ENCODE data around the gene MTCP1. TPM values are rescaled to one million over a fixed set of nuclear protein-coding genes. Genes with fewer than 3 reads are reported as not detected.

MTCP1 gene
- total and polyA plus RNA-seq, 10 of the 15 experiments (the other 5 are each of a cell fraction or from before 2014, with no cell fraction given) = 16.6 to 74.0 (median 30.9) TPM

GRCh38 chrX:155070975-155071693 is at the start of gene MTCP1, which contains the start of the genes BRCC3 and CMC4 (continued):
- TF ChIP-seq CUX1 (IDR thresholded peaks at IDR 0.05; ENCODE audit: insufficient replicate concordance, low read depth, low read length) = no peak
- TF ChIP-seq MYB (IDR thresholded peaks at IDR 0.05; ENCODE audit: borderline replicate concordance, low read depth, low read length) = no peak
- TF ChIP-seq NRF1 (conservative IDR thresholded peaks at IDR 0.05; ENCODE audit: low read depth, low read length) = no peak; the same call in 1 of the 2 replicates
- TF ChIP-seq IKZF1 (conservative IDR thresholded peaks at IDR 0.05) = peak; percentile 37; the same call in 1 of the 2 replicates
- no peak for TF ChIP-seq MEF2B (IDR thresholded peaks at IDR 0.05; ENCODE audit: partially characterized antibody, poor library complexity, severe bottlenecking)
- TF ChIP-seq SREBF1 (IDR thresholded peaks at IDR 0.05; ENCODE audit: low read length) = no peak
- TF ChIP-seq IRF3 (IDR thresholded peaks at IDR 0.05) = no peak
- TF ChIP-seq ZNF274 (IDR thresholded peaks at IDR 0.05; ENCODE audit: insufficient read depth, insufficient read length) = no peak
- no peak for TF ChIP-seq MYC (IDR thresholded peaks at IDR 0.05; ENCODE audit: insufficient read depth, insufficient read length, insufficient replicate concordance, low read length, severe bottlenecking)
- no peak for TF ChIP-seq HDAC2 (IDR thresholded peaks at IDR 0.05)
- TF ChIP-seq EGR1 (IDR thresholded peaks at IDR 0.05; ENCODE audit: borderline replicate concordance in 1 of 2, low read depth in 2 of 2, low read length in 2 of 2) = peak in 1 of 2 experiments; percentile 92; a peak in 2 of 3 replicates
- 0 out of 2 replicates have a peak, but pooled peaks have one; percentile 30 for TF ChIP-seq NKRF (conservative IDR thresholded peaks at IDR 0.05)
- no peak for TF ChIP-seq NFIC (IDR thresholded peaks at IDR 0.05; ENCODE audit: low read depth, low read length)
- peak in 1 of 2 experiments; percentile 79; a peak in 2 of 4 replicates for TF ChIP-seq BHLHE40 (IDR thresholded peaks at IDR 0.05; ENCODE audit: borderline replicate concordance in 1 of 2, low read depth in 2 of 2, low read length in 1 of 2)
- peak; percentile 97 for TF ChIP-seq POLR2A (IDR thresholded peaks at IDR 0.05; ENCODE audit: low read depth, low read length)
- TF ChIP-seq TAF1 (IDR thresholded peaks at IDR 0.05; ENCODE audit: borderline replicate concordance, low read depth, low read length) = peak; percentile 80

Data from GM12878 (cell line).